ENCODE data around the gene TMEM170B. TPM values are rescaled to one million over a fixed set of nuclear protein-coding genes. Genes with fewer than 3 reads are reported as not detected.

TMEM170B gene
- total RNA-seq, 1 donor from 2014 or later: 6.1 TPM

DNA sequence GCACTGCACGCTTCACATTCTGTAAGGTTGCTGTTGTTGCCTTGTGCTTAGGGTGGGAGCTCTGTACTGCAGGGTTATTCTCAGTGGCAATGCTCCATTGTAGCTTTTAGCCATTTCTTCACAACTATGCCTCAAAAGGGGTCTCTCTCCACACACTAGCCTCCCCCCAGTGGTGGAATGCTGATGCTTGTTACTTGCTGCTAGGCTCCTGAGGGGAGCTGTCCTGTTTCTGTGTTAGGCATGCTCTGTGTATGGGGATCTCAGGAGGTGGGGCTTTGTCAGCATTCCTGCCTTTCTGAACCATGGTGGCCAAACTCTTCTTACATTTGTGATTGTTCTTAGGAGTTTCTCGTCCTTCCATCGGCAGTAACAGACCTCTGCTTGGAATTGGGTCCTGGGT lies 18.8 kb downstream of the TMEM170B start:
- Mint-ChIP-seq H3K4me1 (peaks cover 4% of the 10 kb centered on the region), H3K36me3 (peaks cover 4% of the 10 kb centered on the region), H3K9me3 (peaks cover 8% of the 10 kb centered on the region), H3K27ac (no peak overlapping the region), H3K27me3 (ENCODE audit: low read depth) (no peaks in the 10 kb centered on the region), H3K4me3 (no peak overlapping the region)
- no peak for TF ChIP-seq CTCF (IDR thresholded peaks at IDR 0.05; ENCODE audit: unreplicated experiment)
- no peak for DNase-seq (ENCODE audit: low spot score in 2 of 2, unreplicated experiment in 2 of 2)

GRCh38 chr6:11563793-11564192 lies 26.2 kb downstream of the TMEM170B start:
- no peak for TF ChIP-seq CTCF (IDR thresholded peaks at IDR 0.05; ENCODE audit: unreplicated experiment)
- Mint-ChIP-seq H3K9me3 (no peaks in the 10 kb centered on the region), H3K36me3 (peaks cover 7% of the 10 kb centered on the region), H3K27ac (no peak overlapping the region), H3K27me3 (ENCODE audit: low read depth) (no peaks in the 10 kb centered on the region), H3K4me3 (no peak overlapping the region), H3K4me1 (peaks cover 4% of the 10 kb centered on the region)
- DNase-seq (ENCODE audit: low spot score in 2 of 2, unreplicated experiment in 2 of 2): no peak

DNA sequence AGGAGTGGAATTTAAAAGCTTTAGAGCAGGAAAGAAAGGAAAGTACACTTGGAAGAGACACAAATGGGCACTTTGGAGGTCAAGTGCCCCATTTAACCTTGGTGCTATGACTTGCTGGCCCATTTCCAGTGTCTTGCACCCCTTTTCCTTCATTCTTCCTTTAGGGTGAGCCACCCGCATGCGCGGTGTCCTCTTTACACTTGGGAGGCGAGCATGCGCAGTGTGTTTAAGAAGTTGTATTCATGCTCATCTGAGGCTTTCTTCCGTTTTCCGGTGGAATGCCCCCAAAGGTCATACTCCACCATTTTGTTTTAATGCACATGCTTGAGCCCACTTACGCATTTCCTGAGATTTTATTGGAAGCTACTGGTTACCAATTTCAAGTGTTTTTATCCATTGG lies 29.1 kb downstream of the TMEM170B start:
- no peaks in the 10 kb centered on the region for H3K9me3 Mint-ChIP-seq
- TF ChIP-seq CTCF (IDR thresholded peaks at IDR 0.05; ENCODE audit: unreplicated experiment): no peak
- no peak overlapping the region for H3K4me3 Mint-ChIP-seq
- H3K27me3 Mint-ChIP-seq (ENCODE audit: low read depth): no peaks in the 10 kb centered on the region
- DNase-seq (ENCODE audit: low spot score in 2 of 2, unreplicated experiment in 2 of 2): no peak
- no peak overlapping the region for H3K27ac Mint-ChIP-seq
- H3K36me3 Mint-ChIP-seq: peaks cover 7% of the 10 kb centered on the region
- peaks cover 9% of the 10 kb centered on the region for H3K4me1 Mint-ChIP-seq

DNA sequence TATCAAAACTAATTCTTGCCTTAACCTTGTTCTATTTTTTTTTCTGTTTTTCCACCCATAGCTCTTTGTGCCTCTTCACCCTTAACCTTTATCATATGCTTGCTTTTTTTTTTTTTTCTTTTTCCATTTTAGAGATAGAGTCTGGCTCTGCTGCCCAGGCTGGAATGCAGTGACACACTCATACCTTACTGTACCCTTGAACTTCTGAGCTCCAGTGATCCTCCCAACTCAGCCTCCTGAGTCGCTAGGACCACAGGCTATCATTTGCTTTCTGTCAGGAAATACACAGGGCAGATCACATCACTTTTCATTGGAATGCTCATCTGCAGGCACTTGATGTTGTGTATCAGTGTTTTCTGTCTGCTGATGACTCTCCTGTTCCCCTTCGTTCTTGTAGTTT lies 33.5 kb downstream of the TMEM170B start:
- no peak for TF ChIP-seq CTCF (IDR thresholded peaks at IDR 0.05; ENCODE audit: unreplicated experiment)
- peaks cover 16% of the 10 kb centered on the region for H3K4me1 Mint-ChIP-seq
- H3K4me3 Mint-ChIP-seq: no peak overlapping the region
- H3K27me3 Mint-ChIP-seq (ENCODE audit: low read depth): no peaks in the 10 kb centered on the region
- DNase-seq (ENCODE audit: low spot score in 2 of 2, unreplicated experiment in 2 of 2): no peak
- no peaks in the 10 kb centered on the region for H3K9me3 Mint-ChIP-seq
- peaks cover 3% of the 10 kb centered on the region for H3K36me3 Mint-ChIP-seq
- no peak overlapping the region for H3K27ac Mint-ChIP-seq

DNA sequence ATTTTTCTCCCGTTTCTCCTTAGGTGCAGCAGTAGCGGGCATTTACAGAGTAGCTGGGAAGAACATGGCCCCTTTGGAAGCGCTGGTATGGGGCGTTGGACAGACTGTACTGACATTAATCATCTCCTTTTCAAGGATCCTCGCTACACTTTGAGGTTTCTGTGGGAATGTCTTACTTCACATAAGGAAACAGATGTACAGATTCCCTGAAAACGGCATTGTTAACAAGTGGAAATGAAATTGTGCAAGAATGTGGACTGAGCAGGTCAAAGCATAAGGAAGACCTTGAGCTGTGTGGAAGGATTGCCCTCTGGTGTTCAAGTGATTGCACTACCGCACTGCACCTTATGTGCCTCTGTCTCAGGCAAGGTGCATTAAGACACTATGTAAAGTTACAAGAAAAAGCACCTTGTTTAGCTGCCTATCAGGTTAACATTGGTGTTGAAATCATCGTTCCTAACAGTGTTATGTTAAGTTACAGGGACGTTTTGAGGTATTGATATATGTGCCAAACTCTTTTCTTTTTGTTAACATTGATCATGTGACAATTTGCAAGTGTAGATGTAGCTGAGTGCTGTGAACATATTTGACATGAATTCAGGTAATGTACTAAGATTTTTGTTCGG lies 38.0 kb downstream of the TMEM170B start:
- Mint-ChIP-seq H3K27ac (peak overlapping the region; percentile 71), H3K4me1 (peaks cover 14% of the 10 kb centered on the region), H3K36me3 (no peaks in the 10 kb centered on the region), H3K9me3 (no peaks in the 10 kb centered on the region), H3K27me3 (ENCODE audit: low read depth) (no peaks in the 10 kb centered on the region), H3K4me3 (peak overlapping the region; percentile 65)
- peak; percentile 73 for TF ChIP-seq CTCF (IDR thresholded peaks at IDR 0.05; ENCODE audit: unreplicated experiment)
- DNase-seq (ENCODE audit: low spot score in 2 of 2, unreplicated experiment in 2 of 2): no peak

All from mesothelial cell of epicardium (in vitro differentiated cells).